Neural cell (in vitro differentiated cells): ENCODE results near the gene CYP39A1.

Source experiments
- EP300 ChIP-seq: fragments of 450-650 bp; conservative IDR thresholded peaks from 2 replicates; pipeline ENCODE4 v1.6.1; 2014; ENCODE audit warnings: antibody characterized with exemption, mild to moderate bottlenecking, moderate library complexity; ENCODE audit not compliant: poor library complexity, severe bottlenecking
- EZH2 ChIP-seq: fragments of 200-600, 300-800 bp; shearing (Covaris generic), sonication (generic); IDR thresholded peaks from 2 replicates; pipeline ENCODE4 v1.6.1; 2014; ENCODE audit warnings: antibody characterized with exemption, low read length, borderline replicate concordance, mild to moderate bottlenecking; ENCODE audit not compliant: insufficient read depth, poor library complexity, severe bottlenecking
- POLR2AphosphoS5 ChIP-seq: IDR thresholded peaks from 2 replicates; pipeline ENCODE4 v1.6.1; 2012
- RAD21 ChIP-seq: fragments of 450-650 bp; conservative IDR thresholded peaks from 2 replicates; pipeline ENCODE4 v1.6.1; 2014; ENCODE audit warnings: antibody characterized with exemption, mild to moderate bottlenecking, moderate library complexity
- SMC3 ChIP-seq: fragments of 450-650 bp; conservative IDR thresholded peaks from 2 replicates; pipeline ENCODE4 v1.6.1; 2014; ENCODE audit warnings: antibody characterized with exemption, mild to moderate bottlenecking, moderate library complexity; ENCODE audit not compliant: poor library complexity
- TAF1 ChIP-seq: IDR thresholded peaks from 2 replicates; pipeline ENCODE4 v1.6.1; 2012; ENCODE audit warnings: low read depth
- TF ChIP-seq, protein P1 (sequence below): fragments of 450-650 bp; IDR thresholded peaks from 2 replicates; pipeline ENCODE4 v1.5.1; 2014; ENCODE audit warnings: antibody characterized with exemption, mild to moderate bottlenecking, moderate library complexity; ENCODE audit not compliant: poor library complexity, severe bottlenecking
- TF ChIP-seq, protein P2 (sequence below): IDR thresholded peaks from 2 replicates; pipeline ENCODE4 v1.6.1; 2012; ENCODE audit warnings: borderline replicate concordance

DNA sequence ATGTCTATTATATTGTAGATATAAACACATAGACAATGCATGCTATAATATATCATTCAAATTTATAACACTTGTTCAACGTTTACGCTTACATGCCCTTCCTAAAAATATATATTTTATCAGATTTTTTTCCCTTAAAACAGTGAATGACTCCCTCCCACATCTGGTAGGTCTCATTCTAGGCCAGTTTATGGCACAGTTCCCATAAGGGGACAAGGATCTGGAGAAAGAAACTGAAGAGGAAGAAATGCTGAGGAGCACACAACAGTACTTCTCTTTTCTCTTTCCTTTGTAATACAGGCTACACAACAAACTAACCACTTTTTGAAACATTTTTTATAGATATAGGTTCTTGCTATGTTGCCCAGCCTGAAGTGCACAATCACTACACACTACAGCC, 112.8 kb downstream of the CYP39A1 start:
- TF ChIP-seq SMC3, result no peak
- TF ChIP-seq, protein P1, sequence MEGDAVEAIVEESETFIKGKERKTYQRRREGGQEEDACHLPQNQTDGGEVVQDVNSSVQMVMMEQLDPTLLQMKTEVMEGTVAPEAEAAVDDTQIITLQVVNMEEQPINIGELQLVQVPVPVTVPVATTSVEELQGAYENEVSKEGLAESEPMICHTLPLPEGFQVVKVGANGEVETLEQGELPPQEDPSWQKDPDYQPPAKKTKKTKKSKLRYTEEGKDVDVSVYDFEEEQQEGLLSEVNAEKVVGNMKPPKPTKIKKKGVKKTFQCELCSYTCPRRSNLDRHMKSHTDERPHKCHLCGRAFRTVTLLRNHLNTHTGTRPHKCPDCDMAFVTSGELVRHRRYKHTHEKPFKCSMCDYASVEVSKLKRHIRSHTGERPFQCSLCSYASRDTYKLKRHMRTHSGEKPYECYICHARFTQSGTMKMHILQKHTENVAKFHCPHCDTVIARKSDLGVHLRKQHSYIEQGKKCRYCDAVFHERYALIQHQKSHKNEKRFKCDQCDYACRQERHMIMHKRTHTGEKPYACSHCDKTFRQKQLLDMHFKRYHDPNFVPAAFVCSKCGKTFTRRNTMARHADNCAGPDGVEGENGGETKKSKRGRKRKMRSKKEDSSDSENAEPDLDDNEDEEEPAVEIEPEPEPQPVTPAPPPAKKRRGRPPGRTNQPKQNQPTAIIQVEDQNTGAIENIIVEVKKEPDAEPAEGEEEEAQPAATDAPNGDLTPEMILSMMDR, result no peak
- no peak for TF ChIP-seq POLR2AphosphoS5
- TF ChIP-seq EP300, result no peak
- TF ChIP-seq TAF1, result no peak
- TF ChIP-seq, protein P2, sequence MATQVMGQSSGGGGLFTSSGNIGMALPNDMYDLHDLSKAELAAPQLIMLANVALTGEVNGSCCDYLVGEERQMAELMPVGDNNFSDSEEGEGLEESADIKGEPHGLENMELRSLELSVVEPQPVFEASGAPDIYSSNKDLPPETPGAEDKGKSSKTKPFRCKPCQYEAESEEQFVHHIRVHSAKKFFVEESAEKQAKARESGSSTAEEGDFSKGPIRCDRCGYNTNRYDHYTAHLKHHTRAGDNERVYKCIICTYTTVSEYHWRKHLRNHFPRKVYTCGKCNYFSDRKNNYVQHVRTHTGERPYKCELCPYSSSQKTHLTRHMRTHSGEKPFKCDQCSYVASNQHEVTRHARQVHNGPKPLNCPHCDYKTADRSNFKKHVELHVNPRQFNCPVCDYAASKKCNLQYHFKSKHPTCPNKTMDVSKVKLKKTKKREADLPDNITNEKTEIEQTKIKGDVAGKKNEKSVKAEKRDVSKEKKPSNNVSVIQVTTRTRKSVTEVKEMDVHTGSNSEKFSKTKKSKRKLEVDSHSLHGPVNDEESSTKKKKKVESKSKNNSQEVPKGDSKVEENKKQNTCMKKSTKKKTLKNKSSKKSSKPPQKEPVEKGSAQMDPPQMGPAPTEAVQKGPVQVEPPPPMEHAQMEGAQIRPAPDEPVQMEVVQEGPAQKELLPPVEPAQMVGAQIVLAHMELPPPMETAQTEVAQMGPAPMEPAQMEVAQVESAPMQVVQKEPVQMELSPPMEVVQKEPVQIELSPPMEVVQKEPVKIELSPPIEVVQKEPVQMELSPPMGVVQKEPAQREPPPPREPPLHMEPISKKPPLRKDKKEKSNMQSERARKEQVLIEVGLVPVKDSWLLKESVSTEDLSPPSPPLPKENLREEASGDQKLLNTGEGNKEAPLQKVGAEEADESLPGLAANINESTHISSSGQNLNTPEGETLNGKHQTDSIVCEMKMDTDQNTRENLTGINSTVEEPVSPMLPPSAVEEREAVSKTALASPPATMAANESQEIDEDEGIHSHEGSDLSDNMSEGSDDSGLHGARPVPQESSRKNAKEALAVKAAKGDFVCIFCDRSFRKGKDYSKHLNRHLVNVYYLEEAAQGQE, result no peak
- TF ChIP-seq RAD21, result no peak
- TF ChIP-seq EZH2, result no peak
